GM19043 (cell line): ENCODE data around the gene KCNK1.
"Not testable (repeated sequence)": the region's sequence is repeated elsewhere in the genome, so short reads cannot be mapped to it uniquely, and the experiment has no call there.

ENCODE experiments used
- ATAC-seq: cut with Tn5 transposase; IDR thresholded peaks from one replicate; pipeline ENCODE4 v1.9.1; 2021; ENCODE audit warnings: low read depth; ENCODE audit not compliant: unreplicated experiment

The KCNK1 gene

DNA sequence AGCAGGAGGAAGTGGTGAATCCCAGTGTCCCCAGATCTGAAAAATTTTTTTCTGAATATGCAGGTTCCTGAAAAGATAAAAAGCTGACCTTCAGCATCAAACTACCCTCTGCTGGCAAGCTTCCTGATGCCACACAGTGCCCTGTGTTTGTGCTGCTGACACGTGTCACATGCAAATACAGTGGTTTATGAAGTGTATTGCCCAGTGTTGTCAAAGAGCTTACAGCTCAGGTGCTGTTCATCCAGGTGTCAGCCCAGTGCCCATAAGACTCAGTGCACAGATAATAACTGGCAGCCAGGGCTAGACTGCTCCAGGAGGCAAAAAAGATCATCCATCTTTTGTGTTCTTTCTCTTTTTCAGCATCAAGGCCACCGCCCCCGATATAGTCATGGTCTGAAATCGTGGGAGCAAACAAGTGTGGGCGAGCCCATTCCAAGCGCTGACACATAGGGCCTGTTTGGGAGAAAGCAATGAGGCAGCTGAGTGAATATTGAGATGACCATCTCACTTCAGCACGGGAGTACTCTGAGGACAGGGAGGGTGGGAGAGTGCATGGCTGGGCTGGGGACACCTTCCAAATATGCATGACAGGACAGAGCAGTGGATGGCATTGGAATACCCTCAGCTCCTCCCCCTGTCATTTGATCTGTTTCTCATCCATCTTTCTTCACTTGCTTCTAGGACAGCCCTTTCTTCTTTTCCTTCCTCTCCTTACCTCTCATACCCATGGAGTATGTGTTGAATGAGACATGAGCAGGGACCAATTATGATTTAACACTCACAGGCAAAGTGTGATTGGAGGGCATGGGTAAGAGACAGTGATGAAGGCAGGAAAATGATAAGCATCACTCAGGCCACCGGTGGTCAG is 6.4 kb upstream of the KCNK1 start:
- ATAC-seq: no peak

DNA sequence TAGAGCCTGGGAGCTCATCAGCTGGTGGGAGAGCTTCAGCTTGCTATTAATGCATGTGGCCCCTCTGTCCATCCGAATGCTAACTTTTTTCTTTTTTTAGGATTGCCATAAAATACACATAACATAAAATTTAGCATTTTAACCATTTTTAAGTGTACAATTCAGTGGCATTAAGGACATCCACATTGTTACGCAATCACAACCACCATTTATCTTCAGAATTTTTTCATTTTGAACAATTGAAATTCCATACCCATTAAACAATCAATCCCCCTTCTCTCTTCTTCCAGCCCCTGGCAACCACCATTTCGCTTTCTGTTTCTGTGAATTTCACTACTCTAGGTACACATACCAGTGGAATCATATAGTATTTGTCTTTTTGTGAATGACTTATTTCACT is 4.9 kb upstream of the KCNK1 start:
- ATAC-seq: no peak

DNA sequence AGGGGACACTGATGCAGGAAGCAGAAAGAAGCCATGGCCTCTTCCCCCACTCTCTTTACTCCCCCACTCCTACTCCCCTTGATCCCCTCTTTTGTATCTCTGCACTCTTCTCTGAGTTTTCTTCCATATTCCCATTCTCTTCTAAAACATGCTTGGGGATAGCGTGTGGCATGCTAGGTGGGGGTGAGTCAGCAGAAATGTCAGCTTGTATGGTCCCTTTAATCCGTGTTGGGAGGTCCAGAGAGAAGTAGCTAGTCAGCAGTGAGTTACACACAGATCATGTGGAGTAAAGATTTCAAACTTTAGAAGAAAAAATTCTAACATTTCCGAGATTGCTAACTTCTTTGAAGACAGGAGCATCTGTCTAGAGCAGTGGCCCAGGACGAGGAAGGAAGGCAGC is 4.0 kb upstream of the KCNK1 start:
- no peak for ATAC-seq

DNA sequence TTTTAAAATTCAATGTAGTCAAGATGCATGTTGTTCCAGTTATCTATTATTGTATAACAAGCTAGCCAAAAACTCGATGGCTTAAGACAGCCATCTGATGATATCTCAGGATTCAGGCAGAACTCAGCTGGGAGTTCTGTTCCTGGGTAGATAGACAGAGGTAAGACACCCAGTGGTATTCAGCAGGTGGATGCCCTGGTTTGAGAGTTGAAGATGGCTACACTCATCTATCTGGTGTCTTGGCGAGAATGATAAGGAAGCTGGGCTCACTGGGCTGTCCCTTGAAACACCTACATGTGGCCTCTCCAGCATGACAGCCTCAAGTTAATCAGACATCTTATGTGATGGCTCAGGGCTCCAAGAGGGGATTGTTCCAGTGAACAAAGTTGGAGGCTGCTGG is 3.3 kb upstream of the KCNK1 start:
- no peak for ATAC-seq

DNA sequence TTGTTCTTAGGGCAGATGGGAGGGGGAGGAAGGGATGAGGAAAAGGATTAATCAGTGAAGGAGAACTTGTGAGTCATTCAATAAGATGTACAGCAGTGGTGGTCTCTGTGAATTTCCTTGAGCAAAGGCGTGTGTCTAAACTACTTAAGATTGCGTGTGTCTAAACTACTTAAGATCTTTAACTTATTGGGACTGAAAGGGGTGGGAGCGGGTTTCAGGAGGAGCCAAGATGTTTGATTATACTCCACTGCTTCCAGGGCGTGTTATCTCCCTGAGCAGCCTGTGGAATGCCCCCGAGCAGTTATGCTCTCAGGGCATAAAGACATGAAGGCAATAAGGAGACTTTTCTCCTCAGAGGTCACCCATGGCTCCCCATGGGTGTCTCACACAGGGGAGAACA is 2.5 kb upstream of the KCNK1 start:
- ATAC-seq: not testable (repeated sequence)

DNA sequence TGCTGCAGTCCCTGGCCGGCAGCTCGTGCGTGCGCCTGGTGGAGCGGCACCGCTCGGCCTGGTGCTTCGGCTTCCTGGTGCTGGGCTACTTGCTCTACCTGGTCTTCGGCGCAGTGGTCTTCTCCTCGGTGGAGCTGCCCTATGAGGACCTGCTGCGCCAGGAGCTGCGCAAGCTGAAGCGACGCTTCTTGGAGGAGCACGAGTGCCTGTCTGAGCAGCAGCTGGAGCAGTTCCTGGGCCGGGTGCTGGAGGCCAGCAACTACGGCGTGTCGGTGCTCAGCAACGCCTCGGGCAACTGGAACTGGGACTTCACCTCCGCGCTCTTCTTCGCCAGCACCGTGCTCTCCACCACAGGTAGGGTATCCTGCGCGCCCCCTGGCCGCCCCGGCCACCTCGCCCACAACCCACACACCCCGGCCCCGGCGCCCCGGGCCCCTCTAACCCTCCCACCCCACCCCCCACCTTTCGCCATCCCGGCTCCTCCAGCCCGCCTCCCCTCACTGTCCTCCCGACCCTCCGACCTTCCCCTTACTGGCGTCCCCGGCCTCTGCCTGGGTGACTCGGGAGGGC is 352 bp downstream of the KCNK1 start:
- ATAC-seq: no peak

DNA sequence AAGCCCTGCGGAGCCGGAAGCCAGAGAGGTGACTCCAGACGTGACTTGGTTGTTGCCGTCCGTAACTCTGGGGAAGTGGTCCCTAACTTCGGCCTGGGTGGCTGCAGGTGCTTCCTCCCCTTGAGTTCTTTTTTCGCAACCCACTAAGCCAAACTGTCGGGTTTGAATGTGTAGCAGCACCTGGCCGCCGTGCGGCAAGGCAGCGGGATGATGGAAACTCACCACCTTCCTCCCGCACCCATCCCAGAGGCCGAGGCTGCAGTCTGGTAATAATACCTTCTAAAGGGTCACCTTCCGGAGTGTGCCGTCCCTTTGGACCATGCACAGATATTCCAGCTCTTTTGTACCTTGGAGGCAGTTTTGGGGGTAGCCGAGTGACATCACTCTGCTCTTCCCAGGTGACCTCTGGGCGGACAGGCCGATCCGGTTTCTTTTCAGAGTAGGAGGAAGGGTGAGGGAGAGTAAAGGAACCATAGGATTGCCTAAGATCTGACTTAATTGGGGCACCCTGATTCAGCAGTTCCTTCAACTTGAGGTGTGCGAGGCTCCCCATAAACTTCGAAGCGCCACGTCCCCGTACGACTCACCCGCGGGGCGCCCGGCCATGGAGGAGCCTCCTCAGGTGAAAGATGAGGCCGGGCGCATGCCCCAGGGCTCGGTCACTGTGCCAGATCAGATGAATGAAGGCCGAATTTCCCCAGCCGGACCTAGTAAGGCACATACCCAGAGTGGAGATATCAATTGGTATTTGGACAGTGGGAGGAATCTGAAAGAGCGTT is 1.0 kb downstream of the KCNK1 start:
- ATAC-seq: no peak

DNA sequence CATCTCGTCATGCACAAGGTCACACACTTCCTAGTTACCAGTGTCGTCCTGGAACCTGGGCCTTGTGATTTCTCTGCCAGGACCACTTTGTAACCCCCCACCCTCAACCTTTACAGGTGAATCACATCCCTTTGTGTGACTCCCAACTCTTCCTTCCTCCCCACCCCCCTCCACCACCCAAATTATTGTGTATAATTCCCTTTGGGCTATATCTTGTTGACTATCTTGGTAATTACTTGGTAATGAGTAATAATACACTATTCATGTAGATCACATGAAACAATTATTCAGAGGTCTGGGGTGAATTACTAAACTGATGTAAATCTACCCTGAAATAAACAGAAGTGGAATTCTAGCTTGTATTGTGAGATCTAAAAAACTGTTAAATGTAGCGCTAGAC is 1.7 kb downstream of the KCNK1 start:
- ATAC-seq: no peak

DNA sequence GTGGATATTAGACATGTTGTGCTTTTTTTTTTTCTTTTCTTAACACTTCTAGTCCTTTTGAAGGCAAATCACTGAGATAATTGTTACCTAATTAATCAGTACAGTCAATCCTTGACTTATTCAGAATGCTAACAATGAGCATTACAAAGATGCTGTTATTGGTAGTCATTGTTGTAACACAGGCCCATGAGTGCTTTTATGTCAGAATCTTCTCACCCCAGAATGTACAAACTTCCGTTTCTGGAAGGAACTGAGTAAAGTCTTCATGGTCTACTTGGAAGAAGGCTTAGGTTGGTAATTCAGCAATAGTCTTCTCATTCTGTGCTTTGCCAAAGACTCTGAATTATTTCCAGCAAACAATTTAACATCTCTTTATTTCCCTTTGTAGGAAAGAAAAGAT is 3.1 kb downstream of the KCNK1 start:
- no peak for ATAC-seq

DNA sequence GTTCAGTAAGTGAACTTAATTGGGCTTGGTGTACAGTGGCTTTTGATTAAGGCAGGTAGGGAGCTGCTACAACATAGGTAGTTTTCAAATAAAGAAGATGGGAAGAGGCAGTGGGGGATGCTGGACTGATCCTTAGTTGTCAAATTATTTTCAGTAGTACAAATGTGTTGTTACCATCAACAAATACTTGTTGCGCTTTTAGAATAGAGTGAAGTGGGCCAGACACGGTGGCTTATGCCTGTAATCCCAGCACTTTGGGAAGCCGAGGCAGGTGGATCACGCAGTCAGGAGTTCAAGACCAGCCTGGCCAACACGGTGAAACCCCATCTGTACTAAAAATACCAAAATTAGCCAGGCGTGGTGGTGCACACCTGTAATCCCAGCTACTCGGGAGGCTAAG is 5.5 kb downstream of the KCNK1 start:
- ATAC-seq: not testable (repeated sequence)

DNA sequence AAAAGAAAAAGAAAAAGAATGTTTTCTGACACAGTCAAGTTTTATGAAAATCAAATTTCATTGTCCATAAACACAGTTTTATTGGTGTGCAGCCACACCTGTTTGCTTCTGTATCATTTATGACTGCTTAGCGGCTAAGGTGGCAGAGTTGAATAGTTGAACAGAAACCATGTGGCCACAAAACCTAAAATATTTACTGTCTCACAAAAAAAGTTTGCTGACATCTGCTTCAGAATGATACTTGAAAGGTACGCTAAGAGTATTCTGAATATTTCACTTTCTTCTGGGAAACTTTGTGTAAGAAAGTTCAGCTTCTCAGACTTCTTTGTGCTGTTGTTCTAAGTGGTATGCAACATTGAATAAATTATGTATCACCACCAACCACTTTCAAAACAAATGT is 6.2 kb downstream of the KCNK1 start:
- no peak for ATAC-seq

DNA sequence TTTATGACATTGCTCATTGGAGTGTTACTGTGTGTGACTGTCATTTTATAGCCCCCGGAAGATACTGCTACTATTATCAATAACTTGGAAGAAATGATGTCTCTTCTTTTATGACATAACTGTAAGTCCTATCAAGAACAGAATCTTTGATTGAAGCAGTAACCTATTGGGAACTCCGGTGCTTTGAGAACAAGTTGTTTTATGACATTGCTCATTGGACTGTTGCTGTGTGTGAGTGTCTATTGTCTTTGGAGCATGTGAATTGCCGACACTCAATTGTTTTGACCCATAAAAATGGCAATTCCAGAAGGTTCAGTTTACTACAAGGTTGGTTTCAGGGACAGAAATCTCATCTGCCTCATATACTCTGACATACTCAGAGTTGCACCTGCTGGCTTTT is 8.0 kb downstream of the KCNK1 start:
- ATAC-seq: no peak

DNA sequence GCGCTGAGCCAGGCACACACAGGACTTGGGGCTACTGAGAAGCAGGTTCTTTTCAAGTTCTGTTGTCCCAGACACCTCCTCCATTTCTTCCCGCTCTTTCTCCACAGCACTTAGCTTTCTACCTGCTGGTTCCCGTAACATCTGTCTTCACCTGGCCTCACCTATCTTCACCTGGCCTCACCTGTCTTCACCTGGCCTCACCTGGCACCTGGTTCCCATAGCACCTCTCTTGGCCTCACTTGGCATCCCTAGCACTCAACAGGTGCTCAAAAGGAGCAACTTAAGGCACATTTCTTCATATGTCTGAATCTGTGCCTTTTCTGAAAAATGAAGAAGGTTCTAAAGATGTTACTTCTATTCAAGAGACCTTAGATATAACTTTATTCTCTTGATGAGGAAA is 10.4 kb downstream of the KCNK1 start:
- no peak for ATAC-seq

DNA sequence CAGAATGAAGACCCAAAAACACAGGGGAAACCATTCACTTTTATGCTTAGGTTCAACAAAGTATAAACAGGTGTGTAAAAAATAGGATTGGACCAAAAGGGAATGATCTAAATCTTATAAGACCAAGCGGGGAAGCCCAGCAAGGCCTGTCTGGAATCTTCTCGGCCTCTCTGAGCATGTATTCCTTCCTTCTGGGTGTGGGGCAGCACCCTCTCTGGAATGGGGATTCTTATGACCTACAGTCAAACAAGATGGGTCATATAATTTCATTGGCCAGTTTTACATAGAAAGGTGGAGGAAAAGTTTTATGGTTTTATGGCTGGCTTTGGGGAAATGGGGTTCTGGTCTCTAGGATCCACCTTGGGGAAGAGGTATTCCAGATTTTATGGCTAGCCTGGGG is 11.2 kb downstream of the KCNK1 start:
- ATAC-seq: no peak

DNA sequence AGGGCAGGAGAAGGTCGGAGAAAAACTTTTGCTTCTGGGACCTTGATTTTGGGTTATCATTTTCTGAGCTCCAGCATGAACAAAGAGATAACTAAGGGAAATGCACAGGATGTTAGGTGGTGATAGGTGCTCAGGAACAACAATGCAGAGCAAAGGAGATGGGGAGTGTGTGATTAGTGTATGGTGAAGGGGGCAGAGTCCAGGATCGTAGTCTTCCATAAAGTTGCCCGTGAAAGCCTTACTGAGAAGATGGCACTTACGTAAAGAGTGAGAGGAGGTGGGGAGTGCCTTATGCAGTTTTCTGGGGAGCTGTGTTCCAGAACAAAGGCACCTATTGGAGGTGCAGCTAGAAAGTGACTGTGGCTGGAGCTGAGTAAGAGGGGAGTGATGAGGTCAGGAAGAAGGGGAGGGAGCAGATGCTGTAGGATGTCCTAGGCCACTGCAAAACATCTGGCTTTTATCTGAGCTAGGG is 11.6 kb downstream of the KCNK1 start:
- ATAC-seq: no peak

DNA sequence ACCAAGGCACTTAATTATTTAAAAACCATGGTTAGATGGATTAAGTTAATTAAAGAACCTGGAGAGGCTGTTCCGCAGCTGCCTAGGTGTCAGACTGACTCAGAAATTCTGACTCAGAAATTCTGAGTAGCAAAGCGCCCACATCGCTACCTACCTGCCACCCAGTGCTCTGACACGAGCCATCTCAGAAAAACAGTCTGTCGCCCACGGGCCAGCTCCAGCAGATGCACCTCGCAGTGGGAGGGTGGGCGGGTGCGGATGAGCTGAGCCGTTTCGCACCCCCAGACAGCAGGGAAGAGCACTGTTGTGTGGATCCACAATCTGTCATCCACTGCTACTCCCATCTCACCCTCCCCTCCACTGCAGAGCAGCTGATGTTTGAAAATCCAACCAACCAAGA is 13.5 kb downstream of the KCNK1 start:
- no peak for ATAC-seq

DNA sequence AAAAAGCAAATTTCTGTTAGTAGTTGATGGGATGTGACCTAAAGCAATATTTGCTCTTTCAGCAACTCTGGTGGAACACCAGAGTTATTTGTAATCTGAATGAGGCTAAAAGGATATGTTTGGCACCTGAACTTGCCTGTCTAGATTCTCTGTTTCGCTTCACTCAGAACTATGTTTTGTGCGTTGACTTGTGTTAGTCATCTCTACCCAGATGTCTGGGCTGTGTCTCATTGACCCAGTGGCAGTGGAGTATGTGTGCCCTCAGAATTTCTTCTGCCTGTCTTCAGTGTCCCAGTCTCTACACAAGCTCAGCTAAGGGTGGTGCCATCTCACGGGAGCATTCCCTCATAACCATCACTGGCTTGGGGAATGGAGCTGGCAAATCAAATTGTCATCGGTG is 13.9 kb downstream of the KCNK1 start:
- no peak for ATAC-seq

DNA sequence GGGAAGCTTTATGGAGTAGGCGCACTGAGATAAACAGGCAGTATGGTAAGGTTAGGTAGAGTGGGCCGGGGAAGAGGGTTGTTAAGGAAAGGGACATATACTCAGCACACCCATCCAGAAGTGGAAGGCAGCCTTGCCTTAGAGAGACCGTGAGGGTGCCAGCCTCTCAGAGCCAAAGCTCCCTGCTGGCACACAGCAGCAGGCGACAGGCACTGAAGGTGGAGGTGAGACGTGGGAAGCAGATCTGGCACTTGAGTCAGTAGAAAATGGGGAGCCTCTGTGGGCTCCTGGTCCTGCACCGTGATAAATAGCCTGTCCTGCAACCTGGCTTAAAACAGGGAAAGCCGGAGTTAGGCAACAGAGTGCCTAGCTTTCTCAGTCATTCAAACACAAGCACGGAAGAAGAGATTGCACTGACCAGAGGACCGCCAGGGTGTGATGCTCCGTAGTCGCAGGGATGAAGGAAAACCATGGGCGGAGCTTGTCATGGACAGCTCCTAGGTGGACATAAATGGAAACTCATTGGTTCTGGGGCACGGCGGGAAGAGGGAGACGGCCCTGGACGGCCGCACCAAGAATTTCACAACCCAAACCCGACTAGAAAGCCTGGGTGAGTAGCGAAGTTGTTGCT is 15.5 kb downstream of the KCNK1 start:
- ATAC-seq: no peak

DNA sequence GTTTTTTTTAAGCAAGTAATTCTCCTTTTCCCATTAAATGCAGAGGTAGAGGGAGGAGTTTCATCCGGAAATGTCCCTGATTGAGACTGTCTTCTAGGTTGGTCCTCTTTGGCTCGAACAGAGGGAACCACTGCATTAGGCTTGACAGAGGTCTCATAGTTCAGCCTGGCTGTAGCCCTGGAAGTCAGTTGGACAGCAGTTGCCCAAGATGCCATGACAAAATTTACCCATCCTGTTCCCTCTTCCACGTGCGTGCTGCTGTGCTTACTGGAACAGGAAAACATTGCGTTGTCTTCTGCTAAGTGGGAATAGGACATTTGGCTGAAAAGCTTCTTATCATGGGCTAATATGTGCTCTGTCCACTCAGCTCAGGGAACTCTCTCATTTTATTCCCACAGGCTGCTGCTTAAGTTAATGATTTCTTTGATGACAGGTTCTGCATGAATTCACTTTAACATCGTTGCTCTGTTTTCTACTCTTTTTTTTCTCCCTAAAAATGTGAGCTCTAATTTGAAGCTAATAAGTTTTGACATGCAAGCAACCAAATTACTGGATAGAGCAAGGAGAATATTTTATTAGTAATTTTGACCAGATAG is 18.0 kb downstream of the KCNK1 start:
- no peak for ATAC-seq

DNA sequence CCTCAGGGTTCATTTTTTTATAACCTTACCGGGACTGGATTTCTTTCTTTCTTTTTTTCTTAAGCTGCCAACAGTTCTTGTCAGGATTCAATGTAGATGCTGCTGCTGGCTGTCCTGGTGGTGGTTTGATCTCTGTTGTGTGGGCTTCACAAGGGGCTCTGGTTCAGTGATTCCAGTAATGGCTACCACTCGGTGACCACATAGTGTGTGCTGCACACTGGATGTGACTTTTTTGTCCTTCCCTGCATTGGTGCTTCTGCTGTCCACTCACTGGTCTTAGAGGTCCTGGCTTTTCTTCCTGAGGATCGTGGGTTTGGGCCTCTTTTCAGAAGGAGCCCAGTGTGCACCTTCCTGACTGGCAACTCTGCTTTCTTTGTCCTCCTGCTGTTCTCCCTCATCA is 18.5 kb downstream of the KCNK1 start:
- ATAC-seq: no peak
